Stimulated activated CD4-positive, alpha-beta T cell treated with anti-CD3 and anti-CD28 coated beads, Interleukin-15, amount 100 ng/mL, for 1 hour (primary cell): ENCODE measurements around the gene ASRGL1.

Source experiments
- DNase-seq, 2 donors: peaks; one replicate each; pipeline ENCODE4 v3.0.0-alpha.2; 2020; ENCODE audit warnings: low read depth in 1 of 2, low spot score in 1 of 2

Gene ASRGL1

GRCh38 chr11:62392506-62392905 is 55.3 kb downstream of the ASRGL1 start:
- no peak for DNase-seq

DNA sequence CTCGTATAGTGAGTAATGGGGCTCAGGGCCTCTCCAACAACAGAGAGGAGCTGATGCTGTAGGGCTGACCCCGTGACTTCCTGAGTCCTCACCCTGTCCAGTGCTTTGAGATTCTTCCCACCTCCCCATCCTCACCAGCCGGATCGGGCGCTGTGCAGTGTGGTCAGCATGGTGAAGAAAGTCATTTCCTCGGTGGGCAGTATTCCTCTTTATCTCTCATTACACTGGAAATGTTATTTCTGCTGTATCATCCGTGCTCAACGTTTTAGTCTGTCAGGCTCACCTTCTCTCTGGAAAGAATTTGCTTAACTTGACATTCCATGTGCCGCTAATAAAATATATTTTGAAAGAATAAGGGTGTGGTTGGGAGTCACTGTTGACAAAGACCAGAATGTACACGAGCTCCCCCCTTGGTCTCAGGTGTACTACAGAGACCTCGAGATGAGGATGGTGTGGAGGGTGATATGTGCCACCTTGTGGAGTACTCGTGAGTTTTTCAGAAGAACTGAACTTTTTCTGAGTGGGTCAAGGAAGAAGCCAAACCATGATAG is 55.9 kb downstream of the ASRGL1 start:
- DNase-seq = no peak

- no peak for DNase-seq
Measured at GRCh38 chr11:62393735-62394134, 56.5 kb downstream of the ASRGL1 start.

DNA sequence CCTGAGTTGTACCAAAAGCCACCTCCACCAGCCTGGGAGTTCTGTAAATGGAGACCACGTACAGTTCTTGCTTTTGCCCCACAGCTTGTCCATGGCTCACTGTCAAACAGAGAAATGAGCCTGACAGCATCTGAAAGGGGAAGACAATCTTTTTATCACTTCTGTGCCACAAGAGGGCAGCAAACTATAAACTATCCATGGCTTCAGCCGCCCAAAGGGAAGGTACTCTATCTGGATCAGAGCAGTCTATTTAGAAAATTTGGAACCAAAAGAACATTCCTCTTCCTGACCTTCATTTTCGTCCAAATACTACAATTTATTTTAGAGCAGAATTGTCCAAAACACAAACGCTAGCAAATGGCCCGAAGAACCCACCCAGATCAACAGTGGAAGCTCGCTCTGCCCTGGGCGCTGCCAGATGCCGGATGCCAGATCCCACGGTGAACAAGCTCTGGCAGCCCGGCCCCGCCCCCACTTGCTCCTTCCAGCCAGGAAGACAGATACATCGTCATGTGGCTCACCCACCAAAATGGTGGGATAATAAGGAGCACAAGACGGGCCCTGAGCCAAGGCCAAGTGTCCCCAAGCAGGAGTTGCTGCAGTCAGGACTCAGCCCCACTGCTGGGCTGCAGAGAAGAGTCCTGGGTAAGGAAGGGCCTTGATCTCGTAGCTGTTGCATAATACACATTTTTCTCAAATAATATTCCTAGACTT is 57.7 kb downstream of the ASRGL1 start:
- no peak for DNase-seq

DNA sequence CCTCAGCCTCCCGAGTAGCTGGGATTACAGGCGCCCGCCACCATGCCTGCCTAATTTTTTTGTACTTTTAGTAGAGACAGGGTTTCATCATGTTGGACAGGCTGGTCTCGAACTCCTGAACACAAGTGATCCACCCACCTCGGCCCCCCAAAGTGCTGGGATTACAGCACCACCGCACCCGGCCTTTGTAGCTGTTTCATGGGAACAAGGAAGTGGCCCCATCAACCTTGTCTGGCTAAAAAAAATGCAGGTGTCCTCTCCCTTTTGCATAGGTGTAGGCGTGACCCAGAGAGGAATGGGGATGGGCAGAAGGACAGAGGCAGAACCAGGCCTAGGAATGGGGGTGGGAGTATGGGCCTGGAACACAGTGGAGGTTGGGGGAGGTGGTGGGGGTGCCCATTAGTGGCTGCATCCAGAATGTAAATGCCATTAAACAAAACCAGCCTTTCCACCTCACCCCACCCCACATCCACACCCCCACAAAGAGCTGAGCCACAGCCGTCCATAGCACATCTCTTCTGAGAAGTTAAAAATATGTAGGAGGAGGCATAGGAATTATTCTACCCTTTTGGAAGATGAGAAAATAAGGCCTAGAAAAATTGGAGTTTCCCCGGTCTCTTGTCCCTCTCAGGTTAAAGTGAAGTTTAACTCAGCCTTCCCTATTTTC is 58.8 kb downstream of the ASRGL1 start:
- no peak for DNase-seq

DNA sequence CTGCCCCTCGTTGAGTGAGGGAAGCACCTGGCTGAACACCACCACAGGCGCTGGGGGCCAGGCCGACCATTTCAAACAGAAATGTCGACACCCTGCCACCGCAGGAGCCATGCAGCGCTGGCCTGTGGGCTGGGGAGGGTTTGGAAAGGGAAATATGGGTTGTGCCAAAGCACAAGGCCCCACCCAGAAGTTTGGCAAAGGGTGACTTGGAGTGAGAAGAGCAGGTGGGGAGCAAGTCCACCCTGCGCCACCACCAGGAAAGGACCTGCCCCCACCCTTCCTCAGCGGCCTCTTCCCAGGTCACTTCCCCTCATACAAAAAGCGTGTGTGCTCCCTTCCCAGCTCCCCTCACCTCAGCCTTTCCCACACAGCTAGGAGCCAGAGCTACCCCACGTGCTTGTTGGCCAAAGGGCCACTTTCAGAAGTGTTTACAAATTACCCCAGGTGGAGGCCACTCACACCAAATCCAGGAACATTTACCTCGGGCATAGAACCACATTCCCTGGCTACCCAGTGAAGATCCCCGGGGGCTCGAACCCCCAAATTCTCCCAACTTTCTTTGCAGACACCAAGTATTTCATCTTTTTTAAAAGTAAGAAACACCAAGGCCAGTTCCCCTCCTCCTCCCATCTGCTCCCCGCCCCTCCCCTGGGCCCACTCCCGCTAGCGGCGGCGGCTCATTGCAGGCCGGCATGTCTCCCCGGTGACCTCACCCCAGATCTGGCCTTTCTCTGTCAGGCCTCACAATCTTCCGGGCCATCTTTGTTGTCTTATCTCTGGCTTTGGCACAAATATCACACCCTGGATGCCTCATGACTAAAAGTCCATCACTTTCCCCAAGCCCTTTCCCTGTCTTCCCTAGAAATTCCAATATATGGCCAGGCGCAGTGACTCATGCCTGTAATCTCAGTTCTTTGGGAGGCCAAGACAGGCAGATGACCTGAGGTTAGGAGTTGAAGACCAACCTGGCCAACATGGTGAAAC is 61.1 kb downstream of the ASRGL1 start:
- DNase-seq = no peak

- DNase-seq = no peak
Measured at GRCh38 chr11:62399172-62399877, 62.1 kb downstream of the ASRGL1 start.

DNA sequence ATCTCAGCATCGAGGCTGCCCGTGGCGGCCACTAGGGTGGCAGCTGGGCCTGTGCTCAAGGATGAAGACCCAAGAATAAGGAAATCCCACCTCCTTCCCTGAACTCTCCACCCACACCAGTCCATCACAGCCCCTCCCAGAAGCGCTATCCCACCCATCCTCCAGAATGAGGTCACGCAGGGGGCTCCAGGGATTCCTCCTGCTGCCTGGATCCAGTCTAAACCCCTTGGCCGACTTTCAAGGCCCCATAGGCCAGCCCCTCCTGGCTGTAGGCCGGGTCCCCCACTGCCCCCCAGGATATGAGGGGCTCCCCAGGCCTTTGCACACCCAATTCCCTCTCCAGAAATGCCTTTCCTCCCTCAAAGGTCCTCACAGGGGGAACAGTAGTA is 62.6 kb downstream of the ASRGL1 start:
- DNase-seq = no peak

GRCh38 chr11:62400281-62400680 is 63.0 kb downstream of the ASRGL1 start:
- DNase-seq = no peak

DNA sequence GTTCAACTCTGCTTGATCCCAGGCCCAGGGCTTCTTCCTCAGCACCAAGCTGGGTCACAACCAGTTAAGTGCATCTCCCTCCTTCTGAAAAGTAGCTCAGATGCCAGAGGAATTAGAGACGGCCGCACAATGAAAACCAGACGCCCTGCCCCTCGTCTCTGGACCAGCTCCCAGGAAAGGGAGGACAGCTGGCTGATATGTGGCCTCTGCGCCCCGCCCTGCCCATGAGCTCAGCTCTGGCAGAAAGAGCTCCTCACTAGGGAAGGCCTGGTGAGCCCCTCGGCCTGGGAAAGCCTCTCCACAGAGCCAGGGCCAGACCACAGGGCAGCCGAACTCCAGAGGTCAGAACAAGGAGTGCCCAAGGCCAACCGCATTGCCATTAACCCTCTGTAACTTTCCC is 63.5 kb downstream of the ASRGL1 start:
- DNase-seq = no peak

- no peak for DNase-seq
Measured at GRCh38 chr11:62401356-62401755, 64.1 kb downstream of the ASRGL1 start.

DNA sequence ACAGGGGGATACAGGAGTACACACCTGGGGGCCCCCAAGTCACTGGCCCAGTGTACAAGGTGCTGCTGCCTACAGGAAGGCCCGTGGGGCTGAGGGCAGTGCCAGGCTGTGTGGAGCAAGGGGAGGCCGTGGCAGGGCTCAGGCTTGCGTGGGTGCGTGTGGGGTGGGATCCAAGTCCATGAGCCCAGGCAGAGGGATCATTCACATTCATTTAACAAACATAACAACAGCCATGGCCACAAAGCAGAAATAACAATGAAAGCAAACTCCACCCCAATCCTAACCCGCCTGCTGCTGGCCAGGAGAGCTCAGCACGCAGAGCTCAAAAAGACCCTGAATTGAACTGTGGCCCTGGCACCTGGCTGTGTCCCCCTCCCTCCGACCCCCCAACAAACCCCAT is 64.6 kb downstream of the ASRGL1 start:
- DNase-seq = no peak

GRCh38 chr11:62402226-62402959 is 65.1 kb downstream of the ASRGL1 start:
- peak; percentile 13 to 30 for DNase-seq

DNA sequence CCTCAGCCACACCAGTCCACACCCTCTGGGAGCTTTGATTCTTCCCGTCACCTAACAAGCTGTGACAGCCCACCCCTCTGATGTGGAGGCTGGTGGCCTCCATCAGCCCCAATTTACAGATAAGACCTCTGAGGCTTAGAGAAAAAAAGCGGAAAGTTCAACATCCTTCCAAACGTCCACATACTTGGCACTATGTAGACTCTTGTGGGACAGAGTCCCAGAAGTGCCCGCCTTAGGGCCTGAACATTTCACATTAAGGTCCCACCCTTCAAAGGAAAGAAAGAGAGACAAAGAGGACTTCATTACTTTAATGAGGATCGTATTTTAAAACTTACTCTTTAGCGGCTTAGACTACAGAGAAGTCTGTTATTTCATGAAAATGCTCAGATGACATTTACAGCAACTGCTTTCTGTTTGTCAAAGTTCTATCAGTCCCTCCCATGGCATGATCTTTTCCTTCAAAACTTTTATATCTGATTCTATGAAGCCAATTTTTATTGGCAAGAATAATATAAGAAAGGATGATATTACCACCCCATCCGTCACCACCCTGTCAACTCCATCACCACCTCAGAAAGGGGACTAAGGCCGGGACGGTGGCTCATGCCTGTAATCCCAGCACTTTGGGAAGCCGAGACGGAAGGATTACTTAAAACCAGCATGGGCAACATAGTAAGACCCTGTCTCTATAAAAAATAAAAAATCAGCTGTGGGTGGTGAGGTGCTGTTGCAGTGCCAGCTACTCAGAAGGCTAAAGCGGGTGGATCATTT is 65.9 kb downstream of the ASRGL1 start:
- DNase-seq = no peak

DNA sequence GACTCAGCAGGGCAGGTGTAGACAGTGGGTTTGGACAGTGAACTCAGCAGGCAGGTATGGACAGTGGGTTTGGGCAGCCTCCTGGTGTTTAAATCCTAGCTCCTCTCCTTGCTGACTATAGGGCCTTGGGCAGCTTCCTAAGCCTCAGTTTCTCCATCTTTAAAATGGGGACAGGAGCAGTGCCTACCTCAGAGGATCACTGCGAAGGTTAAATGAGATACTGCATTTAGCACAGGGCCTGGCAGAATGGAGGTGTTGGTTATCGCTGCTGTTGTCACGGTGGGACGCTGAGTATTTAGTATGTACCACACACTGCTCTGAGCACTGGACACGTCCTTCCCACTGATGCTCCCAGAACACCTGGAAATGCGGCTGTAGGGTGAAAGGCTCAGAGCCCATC is 67.2 kb downstream of the ASRGL1 start:
- no peak for DNase-seq

- no peak for DNase-seq
Measured at GRCh38 chr11:62404901-62405300, 67.7 kb downstream of the ASRGL1 start.

GRCh38 chr11:62406034-62406433 is 68.8 kb downstream of the ASRGL1 start:
- DNase-seq = no peak

- DNase-seq = no peak
Measured at GRCh38 chr11:62409831-62410230, 72.6 kb downstream of the ASRGL1 start.

- DNase-seq = no peak
Measured at GRCh38 chr11:62410972-62411371, 73.7 kb downstream of the ASRGL1 start.
